Activated naive CD4-positive, alpha-beta T cell (primary cell): ENCODE measurements around the gene GLRA1.
"Not testable (repeated sequence)": the region's sequence is repeated elsewhere in the genome, so short reads cannot be mapped to it uniquely, and the experiment has no call there.

Experiments used
- DNase-seq, 4 experiments: peaks; one replicate each; lab custom pipeline; 2025; lab: John Stamatoyannopoulos, UW

Gene GLRA1

GRCh38 chr5:151885138-151885908 lies 39.3 kb downstream of the GLRA1 start:
- DNase-seq, result no peak

- DNase-seq, result no peak
Observed at GRCh38 chr5:151881621-151882225, 42.9 kb downstream of the GLRA1 start.

DNA sequence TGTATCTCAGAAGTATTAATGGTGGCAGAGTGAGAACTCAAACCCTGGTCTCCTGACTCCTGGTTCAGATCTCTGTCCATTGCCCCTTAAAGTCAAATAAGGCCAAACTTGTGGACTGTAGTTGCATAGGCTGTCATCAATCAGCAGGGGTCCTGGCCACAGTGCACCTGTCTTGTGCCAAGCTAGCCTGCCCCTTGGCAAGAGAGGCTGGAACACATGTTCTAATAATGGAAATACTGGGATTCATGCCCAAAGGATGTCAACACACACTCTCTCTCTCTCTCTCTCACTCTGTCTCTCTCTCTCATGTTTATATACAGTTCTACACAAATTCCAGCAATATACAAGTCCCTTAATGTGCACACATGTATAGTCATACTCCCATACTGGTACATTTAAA lies 44.3 kb downstream of the GLRA1 start:
- DNase-seq, result no peak

DNA sequence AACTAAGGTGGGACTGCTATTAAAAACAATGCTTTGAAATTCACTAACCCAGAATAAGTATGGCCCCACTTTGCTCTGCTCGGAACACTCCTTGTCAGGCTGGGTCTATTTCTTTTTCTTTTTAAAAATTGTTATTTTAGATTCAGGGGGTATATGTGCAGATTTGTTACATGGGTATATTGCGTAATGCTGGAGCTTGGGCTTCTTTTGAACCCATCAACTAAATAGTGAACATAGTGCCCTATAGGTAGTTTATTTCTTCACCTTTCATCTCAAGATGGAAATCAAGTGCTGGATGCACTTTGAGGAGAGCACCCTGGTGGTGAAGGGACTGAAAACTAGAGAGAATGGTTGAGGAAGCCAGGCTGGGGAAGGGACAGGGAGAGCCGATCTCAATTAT lies 51.0 kb downstream of the GLRA1 start:
- no peak for DNase-seq

DNA sequence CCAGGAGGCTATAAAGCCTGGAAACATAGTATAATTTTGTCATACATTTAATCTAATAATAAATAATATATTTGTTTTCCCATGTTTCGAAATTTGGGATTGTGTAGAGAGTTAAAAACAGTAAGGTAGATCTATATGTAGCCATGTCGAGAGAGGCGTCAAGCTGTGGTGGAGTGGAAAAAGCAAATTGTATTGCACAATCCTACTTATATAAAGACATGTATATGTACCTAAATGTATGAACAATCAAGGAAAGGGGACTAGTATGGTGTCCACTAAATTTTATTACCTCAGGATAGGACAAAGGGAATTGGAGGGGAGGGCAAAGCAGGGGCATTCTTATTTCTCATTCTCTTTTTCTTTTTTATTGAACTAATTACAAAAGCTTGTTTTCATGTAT lies 52.0 kb downstream of the GLRA1 start:
- DNase-seq, result no peak

DNA sequence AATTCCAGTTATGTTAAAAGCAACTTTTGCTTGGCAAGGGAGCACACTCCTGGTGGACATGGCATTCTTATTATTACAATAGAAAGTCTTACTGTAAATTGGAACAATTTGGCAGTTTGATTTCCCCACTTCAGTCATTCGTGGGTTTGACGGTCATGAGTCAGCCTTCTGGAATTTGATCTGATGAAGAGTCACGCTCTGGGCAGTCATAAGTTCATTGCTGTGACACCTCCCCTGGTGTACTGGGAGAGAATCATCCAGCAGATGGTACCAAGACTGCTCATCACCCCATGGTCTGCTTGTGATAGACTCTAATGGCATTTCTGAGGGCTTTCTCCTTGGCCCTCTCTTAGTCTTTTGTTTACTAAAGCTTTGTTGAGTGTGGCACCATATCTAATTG lies 53.8 kb downstream of the GLRA1 start:
- no peak for DNase-seq

DNA sequence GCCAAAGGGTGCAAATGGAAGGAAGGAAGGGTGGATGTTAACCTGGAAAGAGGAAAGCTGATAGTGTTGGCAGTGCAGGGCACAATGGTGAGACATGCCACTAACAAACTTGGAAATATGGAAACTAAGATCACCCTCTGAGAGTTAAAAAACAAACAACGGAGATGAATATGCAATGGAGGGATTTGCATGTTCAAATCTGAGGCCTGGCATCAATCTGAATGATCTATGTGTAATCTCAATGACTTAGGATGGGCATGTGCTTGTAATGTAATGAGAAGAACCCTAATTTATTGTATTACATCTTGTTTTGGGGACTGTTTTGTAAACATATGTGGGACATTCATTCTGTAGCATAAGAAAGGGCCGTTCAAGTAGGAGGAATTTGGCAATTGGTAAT lies 54.4 kb downstream of the GLRA1 start:
- DNase-seq, result no peak

GRCh38 chr5:151869843-151870242 lies 54.8 kb downstream of the GLRA1 start:
- no peak for DNase-seq

DNA sequence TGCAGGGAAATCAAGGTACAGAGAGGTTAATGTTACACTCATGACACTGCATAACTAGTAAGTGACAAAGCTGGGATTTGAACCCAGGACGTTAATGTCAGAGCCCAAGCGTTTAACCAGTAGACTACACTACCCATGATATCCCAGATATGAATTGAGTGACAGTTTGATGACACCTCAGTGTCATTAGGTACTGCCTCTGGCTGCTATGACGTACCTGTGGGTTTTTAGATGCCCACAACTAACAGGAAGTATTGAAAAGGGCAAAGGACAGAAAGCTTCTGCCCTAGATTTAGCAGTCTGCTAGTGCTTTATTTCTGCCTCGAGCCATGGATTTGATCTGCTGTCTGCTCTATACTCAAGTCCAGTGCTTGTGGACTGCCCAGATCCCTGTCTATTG lies 56.2 kb downstream of the GLRA1 start:
- DNase-seq, result no peak

DNA sequence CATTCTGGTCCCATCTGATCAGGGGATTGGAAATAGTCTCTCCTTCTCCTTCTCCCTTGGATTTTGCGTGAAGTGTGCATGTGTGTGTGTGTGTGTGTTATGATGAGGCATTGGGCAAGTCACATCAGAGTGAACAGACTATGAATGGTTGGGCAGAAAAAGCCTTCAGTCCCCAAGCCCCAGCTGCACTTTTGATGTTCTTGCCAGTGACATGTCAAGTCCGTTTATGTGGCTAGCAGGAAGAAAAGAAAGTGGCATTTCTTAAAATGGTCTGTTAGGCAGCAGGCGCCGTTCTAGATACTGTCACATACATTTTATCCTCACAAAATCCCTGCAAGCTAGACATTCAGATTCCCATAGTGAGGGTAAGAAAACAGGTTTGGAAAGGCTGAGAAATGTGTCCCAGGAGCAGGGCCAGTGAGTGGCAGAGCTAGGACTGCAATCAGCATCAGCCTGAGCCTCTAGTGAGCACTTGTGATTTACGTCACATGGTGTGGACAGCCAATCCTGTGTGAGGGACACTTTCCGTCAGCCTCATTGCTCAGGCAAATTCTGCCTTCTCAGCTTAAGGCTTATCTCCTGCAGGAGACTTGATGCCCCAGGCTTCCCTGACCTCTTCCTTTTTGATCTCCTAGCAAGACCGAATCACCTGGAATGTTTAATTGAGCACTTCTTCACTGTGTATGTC lies 60.4 kb downstream of the GLRA1 start:
- DNase-seq, result no peak

DNA sequence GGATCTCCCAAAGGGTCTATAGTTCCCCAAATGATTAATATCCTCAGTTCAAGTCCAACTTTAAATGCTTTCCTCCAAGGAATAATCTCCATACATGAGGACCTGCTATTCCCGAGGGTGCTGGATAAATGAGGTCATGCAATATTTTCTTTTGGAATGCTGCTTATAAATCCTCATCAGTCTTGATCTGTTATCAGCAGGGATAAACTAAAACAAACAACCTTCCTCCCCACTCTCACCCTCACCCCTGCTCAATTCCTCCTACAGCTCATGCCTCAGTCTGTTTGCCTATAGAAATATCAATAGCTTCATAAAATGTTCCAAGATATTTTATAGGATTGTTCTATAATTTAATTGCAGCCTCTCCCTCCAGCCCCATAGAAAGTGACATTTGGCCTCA lies 61.1 kb downstream of the GLRA1 start:
- no peak for DNase-seq

- no peak for DNase-seq
Observed at GRCh38 chr5:151862811-151863472, 61.7 kb downstream of the GLRA1 start.

DNA sequence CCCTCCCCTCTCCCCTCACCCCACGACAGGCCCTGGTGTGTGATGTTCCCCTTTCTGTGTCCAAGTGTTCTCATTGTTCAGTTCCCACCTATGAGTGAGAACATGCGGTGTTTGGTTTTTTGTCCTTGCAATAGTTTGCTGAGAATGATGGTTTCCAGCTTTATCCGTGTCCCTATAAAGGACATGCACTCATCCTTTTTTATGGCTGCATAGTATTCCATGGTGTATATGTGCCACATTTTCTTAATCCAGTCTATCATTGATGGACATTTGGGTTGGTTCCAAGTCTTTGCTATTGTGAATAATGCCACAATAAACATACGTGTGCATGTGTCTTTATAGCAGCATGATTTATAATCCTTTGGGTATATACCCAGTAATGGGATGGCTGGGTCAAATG lies 63.8 kb downstream of the GLRA1 start:
- not testable (repeated sequence) for DNase-seq

- no peak for DNase-seq
Observed at GRCh38 chr5:151856861-151857260, 67.8 kb downstream of the GLRA1 start.

GRCh38 chr5:151855701-151856100 lies 69.0 kb downstream of the GLRA1 start:
- DNase-seq, result no peak

DNA sequence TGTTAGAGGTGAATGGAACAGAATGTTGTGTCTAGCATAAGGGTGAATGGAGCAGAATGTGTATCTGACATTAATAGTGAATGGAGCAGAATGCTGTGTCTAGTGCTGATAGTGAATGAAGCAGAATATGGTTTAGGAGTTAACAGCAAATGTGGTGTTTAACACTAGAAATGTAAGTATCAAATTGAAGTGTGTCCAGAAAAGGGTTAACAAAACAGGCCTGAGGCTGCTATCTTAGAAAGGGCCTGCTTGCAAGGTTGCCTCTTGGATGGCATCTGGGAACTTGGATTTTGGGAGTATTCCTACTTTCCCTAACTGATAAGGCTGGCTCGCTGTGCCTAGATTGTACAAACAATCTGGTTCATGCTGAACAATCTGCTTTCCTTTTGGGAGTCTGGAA lies 76.8 kb downstream of the GLRA1 start:
- DNase-seq, result no peak

- no peak for DNase-seq
Observed at GRCh38 chr5:151846765-151847164, 77.9 kb downstream of the GLRA1 start.

- DNase-seq, result not testable (repeated sequence)
Observed at GRCh38 chr5:151832843-151833242, 91.8 kb downstream of the GLRA1 start.

- no peak for DNase-seq
Observed at GRCh38 chr5:151829370-151829769, 95.3 kb downstream of the GLRA1 start.

GRCh38 chr5:151825445-151825844 lies 99.2 kb downstream of the GLRA1 start:
- DNase-seq, result no peak

DNA sequence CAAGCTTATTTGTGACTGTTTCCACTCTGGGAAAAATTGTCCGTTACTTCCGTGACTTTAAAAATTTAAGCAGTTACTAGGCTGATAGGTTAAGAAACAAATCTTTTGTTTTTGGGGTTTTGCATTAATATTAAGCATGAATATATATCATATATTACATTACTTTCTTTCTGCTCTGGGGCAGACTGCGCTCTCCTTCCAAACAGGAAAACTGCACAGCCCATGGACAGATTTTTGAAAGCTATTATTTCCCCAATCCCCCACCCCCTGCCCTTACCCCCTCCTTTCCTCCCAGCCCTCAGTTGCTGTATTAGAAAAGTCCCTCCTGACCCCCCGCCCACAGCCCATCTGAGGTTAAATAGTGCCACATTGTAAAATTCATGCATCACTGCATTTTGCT lies 102.5 kb downstream of the GLRA1 start:
- DNase-seq, result no peak

DNA sequence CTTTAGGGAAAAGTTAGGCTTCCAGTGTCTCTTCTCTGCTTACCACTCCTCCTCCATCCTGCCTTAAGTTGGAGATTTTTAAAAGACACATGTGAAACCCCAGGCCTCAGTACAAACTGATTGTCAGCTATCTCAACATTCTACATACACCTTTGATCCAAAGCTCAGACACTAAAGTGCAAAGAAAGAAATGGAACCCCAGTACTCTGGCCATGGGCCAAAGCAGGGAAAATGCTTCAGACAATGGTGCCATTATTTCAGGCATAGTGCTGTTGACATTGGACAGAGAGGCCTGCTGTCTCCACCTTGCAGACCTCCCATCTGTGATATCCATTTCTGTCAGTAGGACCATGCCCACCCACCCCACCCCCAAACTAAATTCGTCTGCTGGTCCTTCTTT lies 103.7 kb downstream of the GLRA1 start:
- no peak for DNase-seq

GRCh38 chr5:151820271-151820670 lies 104.4 kb downstream of the GLRA1 start:
- no peak for DNase-seq
